GM10847 (cell line): Measurements from ENCODE around the gene DDX47.

Experiments used
- POLR2A ChIP-seq: IDR thresholded peaks from 2 replicates; pipeline ENCODE4 v1.6.1; 2011; ENCODE audit not compliant: insufficient read length; ENCODE audit errors: extremely low read depth

DDX47 gene

DNA sequence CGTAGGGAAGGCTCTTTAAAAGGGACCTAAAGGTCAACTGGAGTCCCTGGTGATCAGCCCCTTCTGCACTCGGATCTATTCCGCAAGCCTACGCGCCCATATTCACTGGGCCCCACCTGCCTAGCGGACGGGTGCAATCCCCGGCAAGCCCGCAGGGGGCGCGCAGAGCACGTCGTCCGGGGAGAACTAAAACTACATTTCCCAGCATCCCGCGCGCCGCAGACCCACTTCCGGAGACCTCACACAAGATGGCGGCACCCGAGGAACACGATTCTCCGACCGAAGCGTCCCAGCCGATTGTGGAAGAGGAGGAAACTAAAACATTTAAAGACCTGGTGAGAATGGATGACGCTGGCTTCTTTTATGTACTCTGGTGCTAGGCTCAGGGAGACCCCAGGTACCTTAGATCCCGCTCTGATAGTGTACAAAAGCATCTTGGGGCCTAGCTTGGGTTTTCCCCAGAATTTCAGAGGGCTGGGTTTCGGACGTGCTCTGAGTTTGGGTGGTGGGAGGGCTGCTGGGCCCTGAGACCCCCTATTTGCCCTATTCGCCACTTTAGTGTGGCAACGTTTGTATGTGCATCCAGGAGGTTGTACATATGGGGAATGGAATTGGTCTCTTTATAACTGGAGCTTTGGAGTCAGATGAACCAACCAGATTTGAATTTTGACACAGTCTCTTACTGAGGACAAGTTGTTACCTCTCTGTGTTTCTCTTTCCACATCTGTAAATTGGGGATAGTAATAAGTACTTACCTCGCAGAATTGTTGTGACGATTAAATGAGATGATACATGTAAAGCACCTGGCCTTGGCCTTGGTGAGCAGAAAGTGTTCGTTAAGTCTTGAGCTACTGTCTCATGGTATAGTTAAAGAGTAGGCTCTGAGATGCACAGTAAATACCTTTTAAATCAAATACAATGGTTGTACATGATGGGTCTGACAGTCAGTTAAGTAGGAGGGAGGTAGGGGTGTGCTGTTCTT, at the start of gene DDX47:
Gene DDX47, plus strand, starts transcription at position 227 of the 982 bp plus-strand sequence. Its CDS starts 22 bp downstream, at position 249.
- TF ChIP-seq POLR2A: peak; percentile 51

DNA sequence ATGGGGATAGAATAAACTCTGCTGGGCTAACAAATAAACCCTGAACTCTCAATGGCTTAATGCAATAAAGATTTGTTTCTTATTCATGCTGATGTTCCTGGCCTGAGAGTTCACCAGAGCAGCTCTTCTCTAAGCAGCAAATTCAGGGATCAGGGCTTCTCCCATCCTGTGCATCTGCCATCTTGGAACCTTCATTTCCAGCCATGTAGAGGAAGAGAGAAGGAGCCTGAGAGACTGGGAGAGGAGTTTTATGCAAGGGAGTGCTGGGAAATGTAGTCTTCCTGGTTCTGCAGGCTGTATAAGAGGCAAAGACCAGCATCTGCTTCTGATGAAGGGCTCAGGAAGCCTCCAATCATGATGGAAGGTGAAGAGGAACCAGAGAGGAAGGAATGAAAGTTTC, 48.3 kb upstream of the DDX47 start:
- no peak for TF ChIP-seq POLR2A

- no peak for TF ChIP-seq POLR2A
Measured at GRCh38 chr12:12770262-12770661, 42.9 kb upstream of the DDX47 start.

DNA sequence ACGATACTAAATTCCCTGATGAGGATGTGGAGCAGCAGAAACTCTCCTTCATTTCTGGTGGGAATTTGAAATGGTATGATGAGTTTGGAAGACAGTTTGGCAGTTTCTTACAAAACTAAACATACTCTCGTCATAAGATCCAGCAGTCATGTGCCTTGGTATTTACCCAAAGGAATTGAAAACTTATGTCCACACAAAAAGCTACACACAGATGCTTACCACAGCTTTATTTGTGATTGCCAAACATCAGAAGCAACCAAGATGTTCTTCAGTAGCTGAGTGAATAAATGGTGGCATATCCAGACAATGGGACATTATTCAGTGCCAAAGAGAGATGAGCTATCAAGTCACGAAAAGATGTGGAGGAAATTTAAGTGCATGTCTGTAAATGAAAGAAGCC, 38.4 kb upstream of the DDX47 start:
- TF ChIP-seq POLR2A: no peak

DNA sequence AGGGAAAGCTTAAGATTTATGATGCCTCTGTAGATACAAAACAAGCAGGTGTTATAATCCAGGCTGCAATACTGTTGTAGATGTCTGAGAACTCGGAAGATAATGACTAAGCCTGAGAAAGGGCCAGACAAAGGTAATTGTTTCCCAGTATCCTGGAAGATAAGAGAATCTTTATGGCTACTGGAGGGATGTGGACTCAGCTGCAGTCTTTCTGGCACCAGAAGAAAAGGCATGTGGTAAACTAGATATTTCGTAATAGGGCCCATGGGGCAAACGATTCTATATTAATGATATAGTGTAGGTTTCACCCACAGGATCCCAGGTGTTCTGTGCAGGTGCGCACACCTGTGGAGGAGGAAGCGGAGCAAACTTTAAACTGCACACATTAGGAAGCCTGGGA, 36.9 kb upstream of the DDX47 start:
- TF ChIP-seq POLR2A: no peak

DNA sequence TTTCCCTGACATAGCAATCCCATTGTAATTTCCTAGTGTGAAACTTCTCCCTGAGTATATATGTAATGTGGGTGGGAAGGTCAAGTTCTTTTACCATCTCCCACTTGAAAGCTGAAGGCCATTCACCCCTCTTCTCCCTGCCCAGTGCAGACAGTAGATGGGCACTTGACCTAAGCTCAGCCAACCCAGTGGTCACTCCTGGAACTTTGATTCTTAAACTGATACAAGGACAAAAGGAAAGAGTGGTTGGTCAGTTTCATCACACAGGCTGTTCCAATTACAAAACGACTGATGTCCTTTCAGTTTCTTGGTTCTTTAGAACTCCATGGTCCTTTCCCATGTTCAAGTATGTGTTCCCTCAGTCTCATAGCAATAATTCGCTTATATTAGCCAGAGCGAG, 36.1 kb upstream of the DDX47 start:
- TF ChIP-seq POLR2A: no peak

GRCh38 chr12:12779007-12779406, 34.1 kb upstream of the DDX47 start:
- no peak for TF ChIP-seq POLR2A

DNA sequence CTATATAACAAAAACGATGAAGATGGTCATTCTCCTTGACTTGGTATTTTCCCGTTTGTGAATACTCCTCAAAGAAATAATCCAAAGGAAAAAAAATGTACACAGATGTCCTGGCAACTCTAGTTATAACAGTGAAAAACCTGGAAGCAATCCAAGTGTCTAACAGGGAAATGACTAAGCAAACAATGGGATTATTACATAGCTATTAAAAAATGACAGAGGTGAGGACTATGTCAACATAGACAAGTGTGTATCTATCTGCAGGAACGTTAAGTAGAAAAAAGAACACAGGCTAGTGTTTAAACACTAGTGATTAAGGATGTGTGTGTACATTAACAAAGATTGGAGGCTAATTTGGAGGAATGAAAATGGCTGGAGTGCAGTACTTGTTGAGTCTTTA, 33.6 kb upstream of the DDX47 start:
- TF ChIP-seq POLR2A: no peak

GRCh38 chr12:12784116-12784515, 29.0 kb upstream of the DDX47 start:
- no peak for TF ChIP-seq POLR2A

DNA sequence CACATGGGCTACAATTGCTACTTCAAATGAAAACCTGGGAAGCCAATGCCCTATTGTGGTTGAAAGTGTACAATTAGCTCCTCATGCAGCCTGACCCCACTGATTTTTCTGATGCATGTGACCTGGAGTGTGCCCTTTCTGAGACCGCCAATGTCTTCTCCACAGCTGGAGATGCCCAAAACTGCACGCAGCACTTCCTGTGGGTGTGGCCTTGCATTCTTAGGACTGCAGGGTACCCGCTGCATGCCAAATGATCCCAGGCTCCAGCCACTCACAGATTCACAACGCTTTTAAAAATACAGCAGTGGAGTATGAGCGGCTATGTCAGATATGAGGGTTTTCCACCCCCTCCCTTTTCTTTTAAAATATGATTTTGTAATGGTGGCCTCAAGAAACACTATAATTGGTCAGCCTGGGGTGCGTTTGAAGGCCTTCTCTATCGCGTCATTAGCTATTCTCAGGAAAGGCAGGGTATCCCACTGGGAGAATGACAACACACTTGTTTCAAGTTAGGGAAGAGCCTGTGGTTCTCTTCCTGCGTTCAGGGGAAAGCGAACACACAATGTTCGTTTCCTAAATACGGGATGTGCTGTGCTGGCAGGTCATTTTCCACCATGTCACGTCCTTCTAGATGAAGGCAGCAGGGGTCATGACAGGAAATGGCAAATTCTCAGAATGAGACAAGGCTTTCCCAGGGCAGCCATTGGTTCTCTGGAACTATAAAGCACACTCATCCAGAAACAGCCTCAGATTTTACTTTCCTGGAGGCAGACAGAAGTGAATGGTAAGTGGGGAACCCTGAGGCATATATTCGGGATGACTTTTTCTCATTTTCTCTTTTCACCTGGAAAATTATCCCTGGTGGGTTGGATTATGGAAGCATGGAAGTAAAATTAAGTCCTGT, 28.0 kb upstream of the DDX47 start, which contains the start of gene APOLD1:
Gene APOLD1, plus strand, starts transcription at position 749 of the 904 bp plus-strand sequence. Its CDS starts 33 bp downstream, at position 782.
- TF ChIP-seq POLR2A: no peak

GRCh38 chr12:12786351-12786705, 26.8 kb upstream of the DDX47 start:
- TF ChIP-seq POLR2A: no peak

- TF ChIP-seq POLR2A: peak; percentile 86
Measured at GRCh38 chr12:12786706-12787601, 26.2 kb upstream of the DDX47 start.

- TF ChIP-seq POLR2A: no peak
Measured at GRCh38 chr12:12788131-12788530, 25.0 kb upstream of the DDX47 start.

DNA sequence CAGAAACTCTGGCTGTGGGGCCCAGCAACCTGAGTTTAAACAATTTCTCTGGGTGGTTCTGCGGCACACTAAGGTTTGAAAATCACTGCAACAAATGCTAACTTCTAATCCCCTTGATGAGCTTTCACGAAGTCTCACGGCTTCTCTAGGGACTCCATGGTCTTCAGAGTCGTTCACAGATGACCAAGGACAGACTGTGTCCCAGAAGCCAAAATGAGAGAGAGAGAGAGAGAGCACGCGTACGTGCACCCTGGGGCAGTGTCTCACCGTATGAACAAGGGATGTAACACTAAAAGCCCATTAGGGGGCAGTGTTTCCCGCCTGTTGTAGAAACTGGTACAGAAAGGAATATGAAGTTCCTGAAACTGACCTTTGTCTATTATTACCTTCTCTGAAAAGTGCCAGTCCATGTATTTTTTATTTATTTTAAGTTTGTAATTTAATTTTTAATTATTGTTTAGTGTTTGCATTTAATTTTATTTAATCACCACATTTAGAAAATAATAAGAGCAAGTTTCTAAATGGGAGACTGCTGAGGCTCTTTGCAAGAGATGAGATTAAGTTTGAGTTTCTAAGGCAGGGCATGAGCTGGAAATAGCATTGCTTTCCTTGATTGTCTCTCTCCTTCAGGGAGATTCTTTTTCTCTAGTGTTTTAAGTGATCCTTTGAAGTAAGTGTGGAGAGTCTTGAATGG, 24.3 kb upstream of the DDX47 start:
- TF ChIP-seq POLR2A: no peak
